ENCODE results near the gene DNAJC18. TPM values are rescaled to one million over a fixed set of nuclear protein-coding genes. Genes with fewer than 3 reads are reported as not detected.
"Not testable (repeated sequence)": the region's sequence is repeated elsewhere in the genome, so short reads cannot be mapped to it uniquely, and the experiment has no call there.

Gene DNAJC18
- total RNA-seq, 1 donor from 2014 or later: 8.4 TPM

GRCh38 chr5:139431706-139432105 is 7.6 kb downstream of the DNAJC18 start:
- DNase-seq (ENCODE audit: low spot score): no peak

- no peak for DNase-seq (ENCODE audit: low spot score)
Measured at GRCh38 chr5:139430015-139430414, 9.3 kb downstream of the DNAJC18 start.

DNA sequence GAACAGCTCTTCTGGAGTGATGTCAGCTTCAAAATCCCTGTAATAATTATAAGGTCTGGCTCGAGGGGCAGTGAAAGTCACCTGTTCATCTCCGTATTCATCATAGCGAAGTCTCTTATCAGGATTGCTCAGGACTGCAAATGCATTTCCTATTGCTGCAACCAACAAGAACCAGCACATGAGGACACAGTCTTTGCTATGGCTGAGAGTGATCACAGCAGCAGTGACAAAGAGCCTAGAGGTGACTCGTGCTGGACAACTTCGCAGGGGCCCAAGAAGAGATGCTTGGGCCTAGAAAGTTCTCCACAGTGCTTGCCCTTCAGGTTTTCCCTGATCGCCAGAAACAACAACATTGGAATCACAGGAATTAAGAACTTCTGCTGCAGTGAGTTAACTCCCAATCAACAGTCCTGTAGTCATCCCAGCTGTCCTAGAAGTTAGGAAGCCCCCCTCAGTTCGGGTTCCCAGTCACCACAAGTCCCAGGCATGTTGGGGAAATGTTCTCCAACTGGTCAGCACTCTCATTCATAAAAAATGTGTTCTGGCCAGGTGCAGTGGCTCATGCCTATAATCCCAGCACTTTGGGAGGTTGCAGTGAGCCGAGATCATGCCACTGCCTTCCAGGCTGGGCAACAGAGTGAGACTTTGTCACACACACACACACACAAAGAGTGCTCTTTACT is 13.0 kb downstream of the DNAJC18 start:
- no peak for DNase-seq (ENCODE audit: low spot score)

- no peak for DNase-seq (ENCODE audit: low spot score)
Measured at GRCh38 chr5:139425497-139425896, 13.8 kb downstream of the DNAJC18 start.

DNA sequence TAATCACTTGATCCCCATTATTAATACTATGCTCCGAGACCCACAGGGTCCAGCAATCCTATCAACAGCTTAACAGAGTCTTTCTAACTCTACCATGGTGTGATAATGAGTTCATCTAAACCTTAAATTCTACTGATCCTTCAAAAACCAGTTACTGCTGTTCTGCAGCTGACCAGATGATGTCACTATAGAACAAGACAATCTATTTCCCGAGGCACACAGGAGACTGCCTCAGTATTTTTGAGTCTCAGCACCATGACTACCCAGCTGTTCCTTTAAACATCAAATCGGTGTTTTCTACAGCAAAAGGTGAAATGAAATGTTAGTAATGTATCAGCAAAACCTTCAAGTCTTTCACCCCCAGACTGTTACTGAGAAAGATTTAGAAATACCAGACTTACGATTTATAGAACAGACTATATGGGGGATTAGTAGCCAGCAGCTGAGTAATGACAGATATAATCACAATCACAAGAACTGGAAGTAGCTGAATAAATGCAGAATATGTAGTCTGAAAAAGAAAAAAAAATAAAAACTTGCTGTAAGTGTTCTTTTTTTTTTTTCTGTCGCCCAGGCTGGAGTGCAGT is 16.9 kb downstream of the DNAJC18 start:
- DNase-seq (ENCODE audit: low spot score): no peak

- DNase-seq (ENCODE audit: low spot score): no peak
Measured at GRCh38 chr5:139419226-139420192, 19.8 kb downstream of the DNAJC18 start.

GRCh38 chr5:139418793-139419192 is 20.5 kb downstream of the DNAJC18 start:
- no peak for DNase-seq (ENCODE audit: low spot score)

DNA sequence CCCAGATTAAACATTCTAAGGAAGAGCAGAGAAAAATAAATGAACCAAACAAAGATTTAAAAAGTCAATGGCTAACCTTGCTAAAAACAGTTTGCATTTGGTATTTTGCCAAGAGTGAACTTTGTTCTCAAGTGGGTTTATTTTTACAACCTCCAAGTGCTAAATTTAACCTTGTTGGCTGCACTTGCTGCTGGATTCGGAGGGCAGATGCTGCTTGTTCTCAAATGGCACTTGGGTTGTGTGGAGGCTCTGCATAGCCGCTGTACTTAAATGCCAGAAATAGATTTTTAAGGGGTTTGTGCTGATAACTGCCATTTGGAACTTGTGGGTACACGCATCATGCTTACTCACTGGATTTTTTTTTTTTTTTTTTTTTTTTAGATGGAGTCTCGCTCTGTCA is 22.1 kb downstream of the DNAJC18 start:
- no peak for DNase-seq (ENCODE audit: low spot score)

DNA sequence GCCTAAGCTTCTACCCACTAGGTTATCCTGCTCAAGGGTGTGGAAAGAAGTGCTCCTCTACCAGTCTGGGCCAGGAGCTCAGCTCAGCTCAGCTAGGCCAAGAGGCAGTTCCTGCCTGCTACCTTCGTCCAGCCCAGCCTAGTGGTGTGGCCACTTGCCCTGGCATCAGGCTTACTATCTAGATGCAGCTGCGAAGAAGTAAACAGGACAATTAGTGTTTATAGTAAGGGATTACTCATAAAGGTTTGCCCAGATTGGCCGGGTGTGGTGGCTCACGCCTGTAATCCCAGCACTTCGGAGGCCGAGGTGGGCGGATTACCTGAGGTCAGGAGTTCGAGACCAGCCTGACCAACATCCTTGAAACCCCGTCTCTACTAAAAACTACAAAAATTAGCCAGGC is 22.7 kb downstream of the DNAJC18 start:
- no peak for DNase-seq (ENCODE audit: low spot score)

- DNase-seq (ENCODE audit: low spot score): no peak
Measured at GRCh38 chr5:139415869-139416268, 23.5 kb downstream of the DNAJC18 start.

DNA sequence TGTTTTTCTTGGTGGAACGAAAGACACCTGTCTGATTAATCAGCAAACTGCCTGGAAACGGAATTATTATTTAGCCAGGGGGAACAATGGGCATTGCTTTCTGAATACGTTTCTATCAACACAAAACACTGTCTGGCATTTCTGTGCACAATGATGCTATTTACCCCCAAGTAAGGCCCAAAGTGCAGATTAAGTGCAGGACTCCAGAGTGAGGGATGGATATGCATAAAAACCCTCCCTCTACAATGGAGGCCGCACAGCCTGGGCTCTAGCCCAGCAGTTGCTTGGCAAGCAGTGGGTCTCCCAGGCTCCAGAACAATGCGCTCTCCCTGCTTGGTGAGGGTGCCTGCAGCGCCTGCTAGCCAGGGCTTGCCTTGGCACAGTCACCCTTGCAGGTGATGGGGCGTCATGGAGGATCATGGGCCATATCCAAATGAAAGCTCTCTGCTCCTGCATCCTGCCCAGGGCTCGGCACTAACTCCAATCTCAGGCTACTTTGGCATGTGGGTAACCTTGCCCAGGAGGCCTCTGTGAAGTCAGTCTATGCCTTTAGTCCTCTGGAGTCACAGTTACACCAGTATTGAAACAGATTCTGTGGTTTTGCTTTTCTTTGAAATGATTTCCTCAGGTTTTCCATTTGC is 24.0 kb downstream of the DNAJC18 start:
- DNase-seq (ENCODE audit: low spot score): no peak

GRCh38 chr5:139414581-139415130 is 24.7 kb downstream of the DNAJC18 start:
- no peak for DNase-seq (ENCODE audit: low spot score)

DNA sequence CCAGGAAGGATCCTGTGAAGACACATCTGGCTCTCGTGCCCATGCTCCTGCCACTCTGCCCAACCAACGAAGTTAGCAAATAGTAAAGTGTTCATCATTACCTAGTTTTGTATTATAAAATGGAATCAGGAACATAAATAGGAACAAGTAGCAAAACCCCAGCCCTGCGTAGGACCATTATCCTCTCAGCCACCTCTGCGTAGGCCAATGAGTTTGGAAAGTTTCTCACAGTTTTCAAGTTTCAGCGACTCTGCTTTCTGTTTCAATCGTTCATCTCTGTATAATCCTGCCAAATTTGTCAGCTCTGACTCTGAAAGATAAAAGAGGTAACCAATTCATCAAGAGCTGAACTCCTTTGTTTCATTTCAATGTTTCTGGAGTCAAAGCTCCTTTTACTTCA is 25.4 kb downstream of the DNAJC18 start:
- no peak for DNase-seq (ENCODE audit: low spot score)

DNA sequence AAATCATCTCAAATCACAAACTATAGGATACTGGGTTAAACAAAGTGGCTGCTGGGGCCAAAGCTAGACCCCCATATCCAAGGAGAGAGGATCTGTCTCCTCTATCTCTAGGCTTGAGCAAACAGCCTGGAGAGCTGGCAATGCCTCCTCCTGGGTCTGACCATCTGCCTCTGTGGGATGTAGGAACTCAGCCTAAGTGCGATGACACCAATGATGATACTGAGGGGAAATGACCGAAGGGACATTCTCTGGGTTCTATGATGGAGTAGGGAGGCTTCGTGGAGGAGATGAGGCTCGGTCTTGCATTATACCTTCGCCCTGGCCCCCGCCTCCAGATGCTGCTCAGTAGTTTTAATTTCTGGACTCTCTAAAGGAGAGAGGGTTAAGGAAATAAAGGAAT is 26.2 kb downstream of the DNAJC18 start:
- no peak for DNase-seq (ENCODE audit: low spot score)

- no peak for DNase-seq (ENCODE audit: low spot score)
Measured at GRCh38 chr5:139410993-139411828, 28.1 kb downstream of the DNAJC18 start.

DNA sequence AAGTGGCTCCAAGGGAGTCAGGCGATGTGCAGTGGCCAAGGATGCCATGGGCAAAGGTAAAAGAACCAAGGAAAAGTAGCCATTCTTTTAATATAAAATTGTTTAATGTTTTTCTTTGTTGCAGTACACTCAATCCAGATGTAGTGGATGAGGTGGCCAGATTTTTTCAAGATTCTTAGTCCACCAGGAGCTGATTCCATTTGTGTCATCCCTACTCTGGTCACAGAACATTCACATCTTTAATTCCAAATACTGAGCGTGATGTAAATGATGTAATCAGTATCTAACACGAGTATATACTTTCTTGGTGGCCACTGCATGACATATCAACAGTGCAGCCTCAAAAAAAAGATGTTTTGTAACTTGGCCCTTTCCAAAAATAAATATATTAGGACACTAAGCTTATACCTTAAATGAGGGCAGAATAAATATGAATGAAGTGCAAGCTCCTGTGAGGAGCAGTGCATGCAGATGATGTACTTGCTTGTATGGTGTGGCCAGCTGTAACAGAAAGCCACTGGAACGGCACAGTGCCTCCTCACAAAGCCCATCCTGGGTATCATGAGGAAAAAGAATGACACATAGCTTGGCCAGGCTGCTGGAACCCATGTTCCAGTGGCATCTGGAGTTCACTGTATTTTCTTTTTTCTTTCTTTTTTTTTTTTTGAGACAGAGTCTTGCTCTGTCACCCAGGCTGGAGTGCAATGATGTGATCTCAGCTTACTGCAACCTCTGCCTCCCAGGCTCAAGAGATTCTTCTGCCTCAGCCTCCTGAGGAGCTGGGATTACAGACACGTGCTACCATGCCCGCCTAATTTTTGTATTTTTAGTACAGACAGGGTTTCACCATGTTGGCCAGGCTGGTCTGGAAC is 29.0 kb downstream of the DNAJC18 start:
- DNase-seq (ENCODE audit: low spot score): no peak

DNA sequence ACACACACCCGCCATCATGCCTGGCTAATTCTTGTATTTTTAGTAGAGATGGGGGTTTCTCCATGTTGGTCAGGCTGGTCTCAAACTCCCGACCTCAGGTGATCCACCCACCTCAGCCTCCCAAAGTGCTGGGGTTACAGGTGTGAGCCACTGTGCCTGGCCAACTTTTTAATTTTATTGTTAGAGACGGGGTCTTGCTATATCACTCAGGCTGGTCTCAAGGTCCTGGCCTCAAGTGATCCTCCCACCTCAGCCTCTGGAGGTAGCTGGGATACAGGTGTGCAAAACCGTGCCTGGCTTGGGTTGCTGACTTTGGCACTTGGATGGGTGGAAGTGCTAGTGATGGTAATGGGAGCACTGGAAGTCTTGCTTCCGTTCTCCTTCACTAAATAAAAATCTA is 30.2 kb downstream of the DNAJC18 start:
- not testable (repeated sequence) for DNase-seq (ENCODE audit: low spot score)

DNA sequence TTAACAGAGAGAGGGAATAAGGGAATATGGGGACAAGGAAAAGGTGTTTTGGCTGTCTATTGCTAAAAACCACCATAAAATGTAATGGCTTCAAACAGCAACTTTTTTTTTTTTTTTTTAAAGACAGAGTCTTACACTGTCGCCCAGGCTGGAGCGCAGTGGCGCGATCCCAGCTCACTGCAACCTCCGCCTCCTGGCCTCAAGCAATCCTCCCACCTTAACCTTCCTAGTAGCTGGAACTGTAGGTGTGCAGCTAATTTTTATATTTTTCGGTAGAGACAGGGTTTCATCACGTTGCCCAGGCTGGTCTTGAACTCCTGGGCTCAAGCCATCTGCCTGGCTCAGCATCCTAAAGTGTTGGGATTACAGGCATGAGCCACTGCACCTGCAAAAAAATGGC is 31.1 kb downstream of the DNAJC18 start:
- no peak for DNase-seq (ENCODE audit: low spot score)

DNA sequence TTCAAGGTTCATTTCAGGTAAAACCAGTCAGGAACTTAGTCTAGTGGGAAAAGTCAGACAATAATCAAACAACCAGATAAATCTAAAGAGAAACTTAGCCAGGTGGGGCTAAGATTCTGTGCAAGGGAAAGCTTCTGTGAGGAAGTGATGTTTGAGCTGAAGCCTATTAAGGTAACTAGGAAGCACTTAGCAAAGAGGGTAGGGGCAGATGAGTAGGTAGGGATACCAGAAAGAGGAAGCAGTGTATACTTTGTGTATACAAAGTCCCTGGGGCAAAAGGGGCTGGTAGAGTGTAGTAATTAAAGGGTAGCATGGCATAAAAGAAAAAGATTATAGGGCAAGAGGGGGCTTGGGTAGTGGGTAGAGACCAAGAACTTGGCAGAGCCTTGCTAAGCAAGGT is 31.8 kb downstream of the DNAJC18 start:
- DNase-seq (ENCODE audit: low spot score): no peak
